CD14-positive monocyte (primary cell): ENCODE data around the gene SAMD13. TPM values are rescaled to one million over a fixed set of nuclear protein-coding genes. Genes with fewer than 3 reads are reported as not detected.
A peak's percentile ranks its signal among the peaks of the same experiment; 100 is the strongest.

Experiments
- DNase-seq, 3 donors: peaks; one replicate each; pipeline ENCODE4 v3.0.0-alpha.2; 2011 to 2022
- H2AFZ ChIP-seq: 2 replicates; pipeline ENCODE4 v1.6.0; 2012; ENCODE audit warnings: mild to moderate bottlenecking, low read depth, low read length, inconsistent platforms; ENCODE audit not compliant: insufficient read depth, poor library complexity, severe bottlenecking
- H3K27ac ChIP-seq, 2 donors: 1 replicate in 1 of 2; 2 replicates in 1 of 2; pipeline ENCODE4 v1.5.1; 2012 to 2013; ENCODE audit warnings: low read length in 2 of 2, control low read depth in 1 of 2, inconsistent platforms in 1 of 2, low read depth in 1 of 2, mild to moderate bottlenecking in 1 of 2
- H3K27me3 ChIP-seq, 2 donors: one replicate each; pipeline versions ENCODE4 v1.6.0 to v1.6.1; 2011 to 2013; ENCODE audit warnings: low read length in 2 of 2; ENCODE audit not compliant: control insufficient read depth in 2 of 2, insufficient read depth in 2 of 2
- H3K36me3 ChIP-seq, 2 donors: replicated peaks in 1 of 2; 1 replicate in 1 of 2; 2 replicates in 1 of 2; pipeline versions ENCODE4 v1.5.1 to v1.6.1; 2012 to 2013; ENCODE audit warnings: low read length in 2 of 2, control low read depth in 1 of 2, inconsistent platforms in 1 of 2, mild to moderate bottlenecking in 1 of 2; ENCODE audit not compliant: insufficient read depth in 2 of 2, control insufficient read depth in 1 of 2
- H3K4me1 ChIP-seq, 2 donors: 1 replicate in 1 of 2; 2 replicates in 1 of 2; pipeline versions ENCODE4 v1.5.1 to v1.6.1; 2012 to 2013; ENCODE audit warnings: low read length in 2 of 2, control low read depth in 1 of 2, inconsistent platforms in 1 of 2, mild to moderate bottlenecking in 1 of 2, moderate library complexity in 1 of 2; ENCODE audit not compliant: insufficient read depth in 2 of 2, control insufficient read depth in 1 of 2
- H3K4me2 ChIP-seq: replicated peaks from 2 replicates; pipeline ENCODE3; 2012; ENCODE audit warnings: low read length, moderate library complexity, mild to moderate bottlenecking; ENCODE audit not compliant: poor library complexity, severe bottlenecking; ENCODE audit errors: extremely low read depth
- H3K4me3 ChIP-seq, 3 experiments: fragments of 200-600 bp in 1 of 3; sonication (generic) in 1 of 3; replicated peaks in 1 of 3; 1 replicate in 2 of 3; 2 replicates in 1 of 3; pipeline ENCODE4 v1.5.1; 2011 to 2013; ENCODE audit warnings: low read length in 3 of 3, mild to moderate bottlenecking in 3 of 3, control low read depth in 2 of 3, low read depth in 2 of 3, inconsistent platforms in 1 of 3, moderate library complexity in 1 of 3
- H3K79me2 ChIP-seq: 2 replicates; pipeline ENCODE4 v1.6.0; 2012; ENCODE audit warnings: mild to moderate bottlenecking, control low read depth, inconsistent platforms, low read length, moderate library complexity; ENCODE audit not compliant: insufficient read depth
- H3K9ac ChIP-seq: 2 replicates; pipeline ENCODE4 v1.6.0; 2017; ENCODE audit warnings: low read length, mild to moderate bottlenecking; ENCODE audit not compliant: insufficient read depth, poor library complexity, severe bottlenecking
- H3K9me3 ChIP-seq, 2 donors: replicated peaks in 1 of 2; 1 replicate in 1 of 2; 2 replicates in 1 of 2; pipeline versions ENCODE4 v1.5.1 to v1.6.1; 2012 to 2013; ENCODE audit warnings: low read length in 2 of 2, control low read depth in 1 of 2; ENCODE audit not compliant: control insufficient read depth in 1 of 2, insufficient read depth in 1 of 2
- H4K20me1 ChIP-seq: 2 replicates; pipeline ENCODE4 v1.6.0; 2012; ENCODE audit warnings: mild to moderate bottlenecking, low read length, control low read depth, moderate library complexity; ENCODE audit not compliant: insufficient read depth
- H3K27ac Mint-ChIP-seq, 7 donors: one replicate each; pipeline ENCODE4 v1.8.0; 2020; ENCODE audit warnings: mild to moderate bottlenecking in 7 of 7, mixed read lengths in 7 of 7, moderate library complexity in 6 of 7, inconsistent platforms in 2 of 7
- H3K27me3 Mint-ChIP-seq, 3 donors: one replicate each; pipeline ENCODE4 v1.8.0; 2021 to 2022; ENCODE audit warnings: low read depth in 3 of 3, mild to moderate bottlenecking in 3 of 3, mixed read lengths in 3 of 3, moderate library complexity in 3 of 3, inconsistent platforms in 1 of 3
- H3K36me3 Mint-ChIP-seq, 2 donors: one replicate each; pipeline ENCODE4 v1.8.0; 2020; ENCODE audit warnings: mixed read lengths in 2 of 2, inconsistent platforms in 1 of 2, mild to moderate bottlenecking in 1 of 2
- H3K4me1 Mint-ChIP-seq: one replicate; pipeline ENCODE4 v1.8.0; 2020; ENCODE audit warnings: mild to moderate bottlenecking, mixed read lengths
- H3K4me3 Mint-ChIP-seq, 2 donors: one replicate each; pipeline ENCODE4 v1.8.0; 2020; ENCODE audit warnings: mild to moderate bottlenecking in 2 of 2, mixed read lengths in 2 of 2, moderate library complexity in 1 of 2
- H3K9me3 Mint-ChIP-seq, 7 donors: one replicate each; pipeline ENCODE4 v1.8.0; 2020 to 2022; ENCODE audit warnings: mixed read lengths in 7 of 7, mild to moderate bottlenecking in 6 of 7, moderate library complexity in 6 of 7, inconsistent platforms in 2 of 7
- CTCF ChIP-seq: fragments of 200-600 bp; IDR thresholded peaks from one replicate; pipeline ENCODE4 v1.8.0; 2022; ENCODE audit warnings: antibody characterized with exemption, mild to moderate bottlenecking
- WGBS: methylation state at CpG from one replicate; pipeline ENCODE4 v1.1.5; 2013; ENCODE audit warnings: missing lambda C conversion rate; ENCODE audit not compliant: insufficient coverage; 5-methylcytosine and 5-hydroxymethylcytosine counted together
- intact Hi-C, 2 donors: fragments of 100-400 bp; cut with micrococcal nuclease; formaldehyde crosslinking; loops; one replicate each; pipeline versions ENCODE4 v1.15.0 to v1.15.1; 2023
- polyA plus RNA-seq, 3 donors: library from polyadenylated mRNA; depleted of rRNA in 1 of 3; unstranded in 2 of 3; stranded (reverse) in 1 of 3; fragments of 300-500 nt in 2 of 3; fragments of >200 nt in 1 of 3; fragmentation: Illumina TruSeq in 2 of 3; gene quantifications; 1 replicate in 2 of 3; 2 replicates in 1 of 3; pipeline ENCODE4 v1.2.3, GENCODE V29; 2012 to 2021

Gene SAMD13
- polyA plus RNA-seq, 3 donors, result 0.33 to 0.56 (median 0.39) TPM

- H3K27ac Mint-ChIP-seq, result no peak overlapping the region
These were observed 7.7 kb upstream of the SAMD13 start for GRCh38 chr1:84293766-84294165.

GRCh38 chr1:84294751-84295150, 6.8 kb upstream of the SAMD13 start:
- H2AFZ ChIP-seq, result no peak overlapping the region
- H3K27ac Mint-ChIP-seq, result no peak overlapping the region
- 86% methylated on average over 1 of the region's 3 CpGs for WGBS

More at GRCh38 chr1:84293766-84294165, 7.7 kb upstream of the SAMD13 start:
- H3K9ac ChIP-seq, result no peak overlapping the region
- intact Hi-C loops, result no loop called here
- WGBS, result no CpG with 5 or more reads among the region's 2 CpGs
- H3K4me3 ChIP-seq, result no peak overlapping the region
- H3K4me1 ChIP-seq, result no peaks in the 10 kb centered on the region
- no peaks in the 10 kb centered on the region for H3K36me3 ChIP-seq
- DNase-seq, result peak in 1 of 3 donors; percentile 6
- no peak overlapping the region for H3K4me3 Mint-ChIP-seq
- H3K27me3 Mint-ChIP-seq, result peaks cover 0 to 3% (median 1%) of the 10 kb centered on the region in 3 donors
- peaks cover 7 to 33% (median 22%) of the 10 kb centered on the region in 7 donors for H3K9me3 Mint-ChIP-seq
- H3K79me2 ChIP-seq, result no peaks in the 10 kb centered on the region
- no peak overlapping the region for H3K27ac ChIP-seq
- no peak overlapping the region for H2AFZ ChIP-seq
- no peaks in the 10 kb centered on the region for H3K27me3 ChIP-seq
- no peaks in the 10 kb centered on the region for H4K20me1 ChIP-seq
- no peak for TF ChIP-seq CTCF
- no peaks in the 10 kb centered on the region for H3K36me3 Mint-ChIP-seq
- H3K9me3 ChIP-seq, result peaks cover 2% of the 10 kb centered on the region in 2 donors
- H3K4me1 Mint-ChIP-seq, result peaks cover 3% of the 10 kb centered on the region
- no peak overlapping the region for H3K4me2 ChIP-seq

More at GRCh38 chr1:84294751-84295150, 6.8 kb upstream of the SAMD13 start:
- Mint-ChIP-seq H3K4me1 (peaks cover 10% of the 10 kb centered on the region), H3K4me3 (no peak overlapping the region), H3K27me3 (peaks cover 0 to 3% (median 1%) of the 10 kb centered on the region in 3 donors), H3K9me3 (peaks cover 4 to 29% (median 14%) of the 10 kb centered on the region in 7 donors), H3K36me3 (no peaks in the 10 kb centered on the region)
- H3K27ac ChIP-seq, result no peak overlapping the region
- no peaks in the 10 kb centered on the region for H3K27me3 ChIP-seq
- H3K4me3 ChIP-seq, result no peak overlapping the region
- H3K36me3 ChIP-seq, result no peaks in the 10 kb centered on the region
- no peaks in the 10 kb centered on the region for H4K20me1 ChIP-seq
- no peak for DNase-seq
- no peaks in the 10 kb centered on the region for H3K79me2 ChIP-seq
- intact Hi-C loops, result no loop called here
- H3K9me3 ChIP-seq, result no peaks in the 10 kb centered on the region
- peaks cover 7% of the 10 kb centered on the region in 2 donors for H3K4me1 ChIP-seq
- no peak for TF ChIP-seq CTCF
- H3K4me2 ChIP-seq, result no peak overlapping the region
- H3K9ac ChIP-seq, result no peak overlapping the region
